GM03348 (cell line): ENCODE measurements around the gene BCL6B.

Experiments used
- DNase-seq: peaks from one replicate; pipeline ENCODE4 v3.0.0; 2012; ENCODE audit warnings: low spot score

Gene BCL6B

DNA sequence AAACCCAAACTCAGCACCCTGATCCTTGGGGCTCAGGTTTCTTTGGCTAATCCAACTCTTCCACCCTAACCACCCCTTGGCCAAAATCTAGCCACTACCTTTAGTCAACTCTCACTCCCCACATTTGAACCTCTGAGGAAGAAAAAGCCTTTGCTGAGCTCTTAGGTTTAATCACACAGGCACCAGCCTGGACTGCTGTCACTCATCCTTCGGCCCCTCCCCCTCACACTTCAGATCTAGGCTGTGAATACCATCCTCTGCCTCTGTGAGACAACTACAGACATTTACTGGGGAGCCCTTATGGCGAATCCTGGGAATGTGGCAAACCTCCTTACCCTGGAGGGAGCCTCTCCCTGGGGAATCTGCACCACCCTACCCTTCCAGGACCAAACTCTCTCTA is 15.7 kb upstream of the BCL6B start:
- DNase-seq: no peak

DNA sequence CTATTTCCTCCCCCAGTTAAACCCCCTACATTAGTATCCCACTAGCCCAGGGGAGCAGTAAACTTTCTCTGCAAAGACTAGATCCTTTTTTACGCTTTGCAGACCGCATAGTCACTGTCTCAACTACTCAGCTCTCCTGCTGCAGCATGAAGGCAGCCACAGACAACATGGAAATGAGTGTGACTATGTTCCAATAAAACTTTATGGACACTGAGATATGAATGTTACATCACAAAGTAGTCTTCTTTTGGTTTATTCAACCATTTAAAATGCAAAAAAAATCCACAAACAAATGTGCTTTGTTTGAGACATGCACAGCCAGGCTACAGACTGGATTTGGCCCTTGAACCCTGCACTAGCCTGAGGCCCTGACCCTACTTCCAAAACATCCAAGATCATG is 12.3 kb upstream of the BCL6B start:
- no peak for DNase-seq

DNA sequence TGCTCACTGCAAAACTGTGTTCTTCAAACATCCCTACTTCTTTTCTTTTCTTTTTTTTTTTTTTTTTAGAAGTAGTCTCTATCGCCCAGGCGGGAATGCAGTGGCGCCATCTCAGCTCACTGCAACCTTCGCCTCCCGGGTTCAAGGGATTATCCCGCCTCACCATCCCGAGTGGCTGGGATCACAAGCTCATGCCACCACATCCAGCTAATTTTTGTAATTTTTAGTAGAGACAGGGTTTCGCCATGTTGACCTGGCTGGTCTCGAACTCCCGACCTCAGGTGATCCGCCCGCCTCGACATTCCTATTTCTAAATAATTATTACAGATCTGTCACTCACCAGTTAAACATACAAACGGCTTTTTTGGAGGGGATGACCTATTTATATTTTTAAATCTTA is 11.4 kb upstream of the BCL6B start:
- no peak for DNase-seq

DNA sequence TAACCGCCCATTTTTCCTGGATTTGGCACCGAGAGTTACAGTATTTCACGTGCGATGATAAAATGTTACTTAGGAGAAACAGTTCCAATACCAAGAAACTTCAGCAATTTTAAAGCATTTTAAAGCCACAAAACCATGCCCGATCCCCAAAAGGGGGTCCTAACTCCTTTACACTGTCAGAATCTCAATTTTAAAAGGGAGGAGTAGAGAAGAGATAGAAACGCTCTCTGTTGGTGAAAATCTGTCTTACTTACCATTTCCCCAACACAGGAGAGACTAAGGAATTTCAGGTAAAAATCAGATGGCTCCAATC is 11.0 kb upstream of the BCL6B start:
- DNase-seq: no peak

DNA sequence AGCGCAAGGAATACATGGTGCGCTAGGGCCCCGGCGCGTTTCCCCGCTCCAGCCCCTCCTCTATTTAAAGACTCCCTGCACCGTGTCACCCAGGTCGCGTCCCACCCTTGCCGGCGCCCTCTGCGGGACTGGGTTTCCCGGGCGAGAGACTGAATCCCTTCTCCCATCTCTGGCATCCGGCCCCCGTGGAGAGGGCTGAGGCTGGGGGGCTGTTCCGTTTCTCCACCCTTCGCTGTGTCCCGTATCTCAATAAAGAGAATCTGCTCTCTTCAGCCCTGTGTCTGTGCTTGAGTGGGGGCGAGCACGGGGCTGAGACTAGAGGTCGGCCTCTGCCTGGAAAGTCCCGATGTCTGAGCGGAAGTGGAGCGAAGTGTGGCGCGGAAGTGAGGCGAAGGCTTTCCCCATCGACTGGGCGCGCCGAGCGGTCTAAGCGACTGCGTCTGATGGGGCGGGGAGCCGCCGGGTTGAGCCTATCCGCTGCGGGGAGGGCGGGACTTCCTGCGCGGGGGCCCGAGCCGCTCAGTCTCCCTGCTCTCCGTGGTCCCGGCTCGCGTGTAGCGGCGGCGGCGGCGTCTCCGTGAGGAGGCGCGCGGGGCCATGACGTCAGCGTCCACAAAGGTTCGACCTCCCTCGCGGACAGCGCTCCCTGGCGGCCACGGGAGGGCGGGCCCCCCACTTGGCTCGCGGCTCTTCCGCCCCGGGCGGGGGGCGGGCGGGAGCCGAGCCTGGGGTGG is 8.4 kb upstream of the BCL6B start:
- peak; percentile 97 for DNase-seq

DNA sequence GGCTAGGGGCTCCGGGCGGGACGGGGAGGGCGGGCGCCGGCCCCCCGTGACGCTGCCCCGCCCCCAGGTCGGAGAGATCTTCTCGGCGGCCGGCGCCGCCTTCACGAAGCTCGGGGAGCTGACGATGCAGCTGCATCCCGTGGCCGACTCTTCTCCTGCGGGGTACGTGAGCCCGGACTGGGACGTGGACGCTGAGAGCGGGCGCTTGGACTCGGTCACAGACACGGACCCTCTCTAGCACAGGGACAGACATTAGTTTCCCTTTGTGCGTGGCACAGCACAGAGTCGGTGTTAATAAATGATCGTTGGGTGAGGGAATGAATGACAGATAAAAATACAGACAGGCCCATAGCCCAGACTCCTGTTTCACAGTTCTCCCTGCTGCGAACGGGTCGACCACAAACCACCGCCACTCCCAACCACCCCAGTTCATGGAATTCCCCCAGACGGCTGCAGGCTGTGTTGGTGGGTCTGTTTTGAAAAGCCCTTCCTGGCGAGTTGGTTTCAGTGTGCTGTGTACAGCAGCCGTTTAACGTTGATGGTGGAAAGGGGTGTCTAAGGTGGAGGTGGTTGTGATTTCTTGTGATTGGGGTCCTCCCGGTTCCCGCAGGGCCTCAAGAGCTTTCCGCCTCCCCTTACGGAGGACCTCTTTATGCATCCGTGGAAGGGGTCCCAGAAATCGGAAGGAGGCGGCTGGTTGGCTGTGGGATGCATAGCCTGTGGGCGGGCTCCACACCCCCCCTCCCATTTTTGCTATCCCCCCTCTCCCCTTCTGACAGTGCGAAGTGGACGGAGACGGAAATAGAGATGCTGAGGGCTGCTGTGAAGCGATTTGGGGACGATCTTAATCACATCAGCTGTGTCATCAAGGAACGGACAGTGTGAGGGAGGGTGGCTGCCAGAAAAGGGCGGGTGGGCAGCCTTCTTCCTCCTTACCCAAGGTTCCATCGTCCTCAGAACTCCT is 7.6 kb upstream of the BCL6B start:
- peak; percentile 66 for DNase-seq

DNA sequence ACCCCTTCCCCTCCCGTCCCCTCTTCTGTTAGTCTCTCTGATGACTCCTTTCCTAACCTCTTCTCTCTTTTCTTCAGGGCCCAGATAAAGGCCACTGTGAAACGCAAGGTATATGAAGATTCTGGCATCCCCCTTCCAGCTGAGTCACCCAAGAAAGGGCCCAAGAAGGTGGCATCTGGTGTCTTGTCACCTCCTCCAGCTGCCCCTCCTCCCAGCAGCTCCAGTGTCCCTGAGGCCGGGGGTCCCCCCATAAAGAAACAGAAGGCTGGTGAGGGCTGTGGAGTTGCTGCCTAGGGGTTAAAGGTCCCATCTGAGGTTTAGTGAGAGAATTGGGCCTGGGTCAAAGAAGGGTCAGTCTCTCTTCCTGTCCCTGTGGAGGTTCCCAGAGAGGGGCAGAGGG is 6.4 kb upstream of the BCL6B start:
- no peak for DNase-seq

DNA sequence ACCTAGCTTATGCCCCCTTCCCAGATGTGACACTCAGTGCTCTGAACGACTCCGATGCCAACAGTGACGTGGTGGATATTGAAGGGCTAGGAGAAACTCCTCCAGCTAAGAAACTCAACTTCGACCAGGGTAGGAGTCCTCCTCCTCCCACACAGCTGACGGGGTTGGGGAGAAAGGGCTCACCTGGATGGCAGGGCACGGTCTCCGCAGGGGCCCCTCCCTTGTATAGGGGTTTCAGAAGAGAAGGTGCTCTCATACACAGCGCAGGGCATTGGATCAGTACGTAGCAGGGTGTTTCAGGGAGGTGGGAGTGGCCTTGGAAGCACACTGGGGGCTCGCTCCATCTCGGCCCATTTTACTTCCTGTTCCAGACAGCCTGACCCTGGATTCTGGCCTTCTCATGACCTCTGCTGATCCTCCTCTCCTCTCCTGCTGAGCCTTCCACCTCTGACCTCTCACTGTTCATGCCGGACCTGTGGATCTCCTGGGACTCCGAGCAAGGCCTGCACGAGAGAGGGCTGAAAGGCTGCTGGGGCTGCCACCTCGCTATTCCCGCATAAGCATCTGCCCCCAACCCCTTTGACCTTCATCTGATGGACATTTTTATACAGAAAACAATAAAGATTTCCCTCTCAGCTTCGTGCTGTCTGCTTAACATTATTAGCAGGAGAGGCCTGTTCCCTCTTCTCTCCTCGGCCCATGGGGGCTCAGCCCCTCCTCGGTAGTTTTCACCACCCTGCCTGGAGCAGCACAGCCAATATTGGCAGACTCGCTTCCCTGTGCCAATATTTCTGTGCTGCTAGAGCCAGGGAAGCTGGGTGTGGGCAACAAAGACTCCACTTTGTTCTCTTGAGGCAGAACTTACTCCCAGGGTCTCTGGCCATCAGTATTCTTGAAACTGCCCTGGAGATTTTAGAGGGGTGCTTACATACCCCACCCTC is 5.7 kb upstream of the BCL6B start:
- no peak for DNase-seq

DNA sequence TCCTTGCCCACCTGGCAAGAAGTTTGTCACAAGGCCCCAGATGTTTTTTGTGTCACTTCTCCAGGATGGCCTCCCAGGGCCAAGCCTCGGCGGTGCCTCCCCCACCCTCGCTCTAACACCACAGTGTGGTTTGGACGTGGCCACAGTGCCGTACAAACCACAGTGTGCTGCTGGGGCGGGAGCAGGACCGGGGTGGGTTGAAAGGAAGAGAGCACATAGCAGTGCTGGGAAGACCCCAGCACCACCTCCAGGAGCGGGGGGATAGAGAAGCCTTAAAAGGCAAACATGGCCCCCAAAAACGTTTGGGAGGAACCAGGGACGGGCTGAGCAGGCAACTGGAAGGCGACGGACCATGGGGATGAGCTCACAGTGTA is 5.0 kb upstream of the BCL6B start:
- no peak for DNase-seq

DNA sequence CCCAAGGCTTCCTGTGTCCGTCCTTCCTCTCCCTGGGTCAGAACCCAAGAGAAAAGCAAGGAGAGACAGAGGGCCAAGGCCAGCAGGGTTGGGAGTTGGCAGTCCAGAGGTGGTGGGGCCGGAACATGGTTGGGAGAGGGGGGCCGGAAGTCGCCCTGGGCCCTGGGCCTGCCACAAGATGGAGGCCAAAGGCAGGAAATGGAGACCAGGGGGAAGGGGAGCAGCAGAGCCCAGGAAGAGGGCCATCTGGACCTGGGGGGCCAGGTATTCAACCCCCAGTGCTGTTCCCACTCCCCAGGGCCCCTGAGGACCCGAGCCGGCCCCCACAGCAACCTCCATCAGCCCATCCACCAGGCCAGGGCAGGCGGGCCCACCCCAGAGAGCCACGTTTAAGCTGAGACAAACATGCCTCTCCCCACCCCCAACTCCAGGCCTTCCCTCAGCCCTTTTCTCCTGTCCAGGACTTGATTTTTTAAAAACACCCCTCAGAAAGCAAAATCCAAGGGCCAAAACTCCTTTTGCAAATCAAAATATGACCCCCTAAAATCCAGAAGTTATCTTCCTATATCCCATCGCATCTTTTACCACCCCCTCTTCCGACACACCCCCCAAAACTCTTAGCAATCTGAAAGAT is 4.4 kb upstream of the BCL6B start:
- peak; percentile 59 for DNase-seq

DNA sequence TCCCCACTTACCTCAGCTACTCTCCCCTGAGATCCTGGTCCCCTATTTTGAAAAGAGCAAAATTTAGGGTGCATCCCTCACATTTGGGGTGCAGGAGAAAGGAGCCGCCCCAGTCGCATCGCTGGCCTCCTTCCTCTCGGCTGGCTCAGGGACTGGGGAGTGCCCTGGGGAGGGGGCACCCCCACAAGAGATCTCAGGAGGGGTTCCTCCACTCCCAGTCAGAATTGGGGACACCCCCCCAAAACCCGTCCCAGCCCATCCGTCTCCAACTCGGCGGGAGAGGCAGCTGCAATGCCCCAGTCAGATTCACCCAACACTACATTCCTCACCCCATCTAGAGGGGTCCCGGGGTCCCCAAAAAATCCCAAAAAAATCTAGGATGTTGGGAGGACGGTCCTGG is 3.5 kb upstream of the BCL6B start:
- DNase-seq: no peak

DNA sequence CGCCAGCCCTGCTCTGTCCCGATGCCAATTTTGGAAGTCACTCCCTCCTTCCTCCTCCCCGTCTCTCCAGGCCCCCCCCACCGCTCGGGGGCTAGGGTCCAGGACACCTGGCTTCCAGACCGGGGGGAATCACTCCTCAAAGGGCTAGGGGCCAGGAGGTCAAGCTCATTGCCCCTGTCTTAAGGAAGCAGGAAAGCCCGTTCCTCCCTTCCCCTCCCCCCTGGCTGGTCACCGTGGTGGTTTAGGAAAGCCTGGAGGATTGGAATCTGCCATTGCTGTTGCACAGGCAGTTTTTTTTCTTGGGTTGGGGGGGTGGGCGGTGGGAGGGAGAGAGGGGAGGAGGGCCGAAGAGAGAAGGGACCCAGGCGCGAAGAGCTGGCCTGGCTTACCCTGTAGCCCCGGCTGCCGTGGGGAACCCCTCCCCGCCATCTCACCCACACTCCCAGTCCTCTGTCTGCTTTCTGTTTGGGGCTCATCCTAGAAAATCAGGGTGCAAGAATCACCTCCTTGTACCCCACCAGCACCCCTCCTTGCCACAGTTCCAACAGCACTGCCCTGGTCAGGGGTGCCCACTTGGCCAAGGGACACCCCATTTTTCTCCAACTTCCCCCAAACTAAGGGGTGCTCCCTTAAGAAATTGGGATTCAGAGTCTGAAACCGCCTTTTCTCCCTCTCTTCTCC is 2.9 kb upstream of the BCL6B start:
- DNase-seq: peak; percentile 75

DNA sequence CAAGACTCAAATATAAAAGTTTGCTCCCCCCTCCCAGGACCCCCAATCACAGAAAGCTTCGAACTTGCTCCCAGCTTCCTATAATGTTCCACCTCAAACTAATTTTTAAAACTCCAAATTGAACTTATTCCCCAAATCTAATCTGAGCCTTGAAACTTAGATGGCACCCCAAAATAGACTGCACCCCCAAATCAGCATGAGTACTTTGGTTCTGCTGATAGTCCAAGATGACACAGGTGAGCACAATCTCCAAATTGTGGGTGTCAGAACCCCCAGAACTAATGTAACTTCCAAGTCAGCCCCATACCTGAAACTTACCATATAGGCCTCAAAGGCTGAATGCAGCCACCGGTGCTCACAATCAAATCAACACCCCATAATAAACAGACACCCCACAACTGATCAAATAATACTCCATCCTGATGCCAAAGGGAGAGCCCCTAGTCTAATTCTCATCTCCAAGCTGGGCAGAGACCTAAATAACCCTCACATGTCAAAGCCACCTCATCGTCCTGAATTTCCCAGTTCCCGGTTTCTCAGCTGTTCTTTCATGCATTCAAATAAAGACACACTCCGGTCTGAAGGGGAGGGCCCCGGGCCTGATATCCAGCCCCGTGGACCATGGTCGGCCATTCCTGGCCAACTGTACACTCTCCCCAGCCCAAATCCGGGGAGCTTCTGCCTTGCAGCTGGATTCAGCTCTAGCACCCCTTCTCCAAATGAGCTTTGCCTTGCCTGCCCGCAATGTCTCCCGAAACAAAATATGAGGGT is 1.8 kb upstream of the BCL6B start:
- no peak for DNase-seq

DNA sequence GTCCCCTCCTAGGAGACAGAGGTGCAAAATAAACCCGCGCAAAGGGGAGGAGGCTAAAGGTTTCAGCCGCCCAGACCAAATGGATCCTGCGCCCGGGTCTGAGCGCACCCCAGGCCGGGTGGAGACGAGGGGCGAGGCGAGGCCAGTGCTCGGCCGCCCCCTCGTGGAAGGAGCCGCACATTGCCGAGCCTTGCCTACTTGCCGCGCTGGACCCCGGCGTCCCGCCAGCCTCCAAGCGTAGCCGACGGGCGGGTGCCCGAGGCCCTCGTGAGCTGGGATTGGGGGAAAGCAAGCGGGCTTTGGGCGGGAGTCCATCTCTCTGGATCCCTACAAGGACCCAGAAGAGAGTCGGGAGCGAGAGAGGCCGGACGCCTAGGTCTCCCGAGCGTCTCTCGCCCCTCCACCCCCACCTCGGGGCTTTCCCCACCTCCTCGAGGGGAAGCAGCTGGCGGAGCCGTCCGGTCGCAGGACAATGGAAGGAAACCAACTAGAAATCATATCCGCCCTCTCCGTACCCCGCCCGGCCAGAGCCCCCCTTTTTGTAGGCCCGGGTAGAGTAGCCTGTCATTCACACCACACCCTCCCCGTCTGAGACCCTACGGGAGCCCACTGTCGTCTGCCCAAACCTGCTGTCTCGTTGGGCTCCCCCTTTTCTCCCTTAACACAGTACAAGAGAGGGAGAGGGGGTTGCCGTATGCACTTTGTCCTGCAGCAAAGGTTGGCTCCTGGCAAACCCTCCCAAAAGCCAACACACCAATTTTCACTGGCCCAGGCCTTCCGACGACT is 664 bp upstream of the BCL6B start:
- DNase-seq: peak; percentile 94

DNA sequence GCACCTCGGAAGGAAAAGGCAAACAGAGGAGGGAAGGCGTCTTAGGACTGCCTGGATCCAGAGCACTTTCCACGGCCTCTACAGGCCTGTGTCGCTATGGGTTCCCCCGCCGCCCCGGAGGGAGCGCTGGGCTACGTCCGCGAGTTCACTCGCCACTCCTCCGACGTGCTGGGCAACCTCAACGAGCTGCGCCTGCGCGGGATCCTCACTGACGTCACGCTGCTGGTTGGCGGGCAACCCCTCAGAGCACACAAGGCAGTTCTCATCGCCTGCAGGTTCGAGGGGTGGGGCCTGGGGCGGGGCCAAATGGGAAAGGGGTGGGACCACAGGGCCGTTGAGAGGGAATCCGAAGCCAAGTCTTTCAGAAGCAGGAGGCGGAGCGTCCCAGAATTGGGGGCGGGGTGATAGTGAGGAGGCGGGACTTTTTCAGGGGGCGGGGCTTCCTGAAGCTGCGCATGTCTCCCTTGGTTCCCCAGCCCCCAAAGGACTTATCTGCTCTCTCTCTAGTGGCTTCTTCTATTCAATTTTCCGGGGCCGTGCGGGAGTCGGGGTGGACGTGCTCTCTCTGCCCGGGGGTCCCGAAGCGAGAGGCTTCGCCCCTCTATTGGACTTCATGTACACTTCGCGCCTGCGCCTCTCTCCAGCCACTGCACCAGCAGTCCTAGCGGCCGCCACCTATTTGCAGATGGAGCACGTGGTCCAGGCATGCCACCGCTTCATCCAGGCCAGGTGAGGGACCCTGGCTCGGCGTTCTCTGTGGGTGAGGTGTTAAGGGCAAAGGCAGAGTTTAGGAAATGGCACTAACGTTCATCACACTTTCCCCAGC is 939 bp downstream of the BCL6B start:
- DNase-seq: peak; percentile 85

DNA sequence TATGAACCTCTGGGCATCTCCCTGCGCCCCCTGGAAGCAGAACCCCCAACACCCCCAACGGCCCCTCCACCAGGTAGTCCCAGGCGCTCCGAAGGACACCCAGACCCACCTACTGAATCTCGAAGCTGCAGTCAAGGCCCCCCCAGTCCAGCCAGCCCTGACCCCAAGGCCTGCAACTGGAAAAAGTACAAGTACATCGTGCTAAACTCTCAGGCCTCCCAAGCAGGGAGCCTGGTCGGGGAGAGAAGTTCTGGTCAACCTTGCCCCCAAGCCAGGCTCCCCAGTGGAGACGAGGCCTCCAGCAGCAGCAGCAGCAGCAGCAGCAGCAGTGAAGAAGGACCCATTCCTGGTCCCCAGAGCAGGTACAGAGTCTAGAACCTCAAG is 1.5 kb downstream of the BCL6B start:
- DNase-seq: no peak

DNA sequence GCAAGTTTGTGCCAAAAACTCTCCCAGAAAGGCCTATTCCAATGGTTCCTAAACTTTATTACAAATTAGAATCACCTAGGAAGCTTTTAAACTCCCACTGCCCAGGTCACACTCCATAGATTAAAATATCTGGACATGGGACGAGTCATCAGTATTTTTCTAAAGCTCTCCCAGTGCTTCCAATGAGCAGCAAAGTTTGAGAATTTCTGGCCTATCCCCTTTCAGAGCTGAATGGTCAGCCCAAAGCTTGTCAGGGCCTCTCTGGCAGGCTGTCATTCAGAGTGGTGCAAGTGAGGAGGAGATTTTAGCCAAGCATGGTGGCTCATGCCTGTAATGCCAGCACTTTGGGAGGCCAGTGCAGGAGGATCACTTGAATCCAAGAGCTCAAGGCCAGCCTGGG is 2.4 kb downstream of the BCL6B start:
- DNase-seq: no peak

DNA sequence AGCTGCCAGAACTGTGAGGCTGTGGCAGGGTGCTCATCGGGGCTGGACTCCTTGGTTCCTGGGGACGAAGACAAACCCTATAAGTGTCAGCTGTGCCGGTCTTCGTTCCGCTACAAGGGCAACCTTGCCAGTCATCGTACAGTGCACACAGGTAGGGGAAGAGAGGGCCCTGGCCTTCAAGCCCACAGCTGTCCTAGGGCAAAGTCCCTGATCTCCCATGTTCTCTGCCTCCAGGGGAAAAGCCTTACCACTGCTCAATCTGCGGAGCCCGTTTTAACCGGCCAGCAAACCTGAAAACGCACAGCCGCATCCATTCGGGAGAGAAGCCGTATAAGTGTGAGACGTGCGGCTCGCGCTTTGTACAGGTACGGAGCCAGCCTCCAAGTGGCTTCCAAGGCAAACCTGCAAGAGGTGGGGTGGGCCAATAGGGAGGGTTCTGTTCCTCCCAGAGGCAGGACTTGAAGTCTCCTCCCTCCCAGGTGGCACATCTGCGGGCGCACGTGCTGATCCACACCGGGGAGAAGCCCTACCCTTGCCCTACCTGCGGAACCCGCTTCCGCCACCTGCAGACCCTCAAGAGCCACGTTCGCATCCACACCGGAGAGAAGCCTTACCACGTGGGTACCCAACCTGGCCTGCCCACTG is 3.7 kb downstream of the BCL6B start:
- no peak for DNase-seq
